K562 (cell line): ENCODE measurements around the gene SPINT2. TPM values are rescaled to one million over a fixed set of nuclear protein-coding genes. Genes with fewer than 3 reads are reported as not detected.
A peak's percentile ranks its signal among the peaks of the same experiment; 100 is the strongest.

Experiments used
- ESRRA ChIP-seq: fragments of 450-650 bp; IDR thresholded peaks from 2 replicates; pipeline ENCODE4 v1.6.1; 2014; ENCODE audit warnings: low read depth, mild to moderate bottlenecking, moderate library complexity, borderline replicate concordance
- FOXM1 ChIP-seq, 2 experiments: fragments of 450-650 bp in 1 of 2; sonication (generic) in 1 of 2; formaldehyde crosslinking in 1 of 2; IDR thresholded peaks; 2 replicates each; pipeline versions ENCODE4 v1.6.1 to v1.9.0; 2017 to 2022; ENCODE audit warnings: low read depth in 2 of 2, mild to moderate bottlenecking in 2 of 2, missing genetic modification reagents in 1 of 2, moderate library complexity in 1 of 2
- MAFK ChIP-seq: IDR thresholded peaks from 2 replicates; pipeline ENCODE4 v1.6.1; 2011; ENCODE audit warnings: low read length, improper control_type of control experiment
- NCOA4 ChIP-seq: fragments of 450-650 bp; IDR thresholded peaks from 2 replicates; pipeline ENCODE4 v1.6.1; 2018; ENCODE audit warnings: mild to moderate bottlenecking; ENCODE audit not compliant: partially characterized antibody
- RREB1 ChIP-seq: fragments of 250-450 bp; sonication (Bioruptor Pico); IDR thresholded peaks from 2 replicates; pipeline ENCODE4 v1.4.0; 2020
- ZHX1 ChIP-seq: fragments of 150-350 bp; conservative IDR thresholded peaks from 2 replicates; pipeline ENCODE4 v1.6.1; 2014; ENCODE audit warnings: low read length
- ZNF165 ChIP-seq: fragments of 250-450 bp; sonication (Bioruptor Pico); IDR thresholded peaks from 2 replicates; pipeline ENCODE4 v1.4.0; 2020; ENCODE audit warnings: borderline replicate concordance
- ZNF668 ChIP-seq: fragments of 250-450 bp; sonication (Bioruptor Pico); IDR thresholded peaks from 2 replicates; pipeline ENCODE4 v1.8.0; 2022; ENCODE audit warnings: mild to moderate bottlenecking, inconsistent platforms
- ZNF740 ChIP-seq, 3 experiments: fragments of 200-800 bp in 1 of 3; sonication (Bioruptor generic) in 1 of 3; sonication (generic) in 1 of 3; formaldehyde crosslinking in 1 of 3; IDR thresholded peaks; 2 replicates each; pipeline versions ENCODE4 v1.6.1 to v1.8.0; 2016 to 2022; ENCODE audit warnings: mild to moderate bottlenecking in 2 of 3, missing compliant biosample characterization in 2 of 3, missing genetic modification characterization in 2 of 3, missing genetic modification reagents in 1 of 3
- polyA plus RNA-seq, 8 experiments: library from polyadenylated mRNA; depleted of rRNA in 4 of 8; stranded (reverse) in 5 of 8; unstranded in 3 of 8; fragments of >200 nt; fragmentation: Nextera tagmentation in 2 of 8; fragmentation: Illumina TruSeq in 1 of 8; extraction: Ambion mirVana in 2 of 8; extraction: Trizol in 1 of 8; gene quantifications; 2 replicates each; pipeline versions ENCODE4 v1.2.1 to v1.2.3, GENCODE V29; 2011 to 2014; ENCODE audit warnings: inconsistent platforms in 1 of 8, missing spikeins in 1 of 8
- total RNA-seq, 7 experiments: library from RNA; depleted of rRNA in 6 of 7; stranded (reverse); fragments of >200 nt in 6 of 7; fragmentation: Illumina TruSeq in 2 of 7; extraction: Trizol in 2 of 7; gene quantifications; 2 replicates each; pipeline versions ENCODE4 v1.2.1 to v1.2.3, GENCODE V29; 2011 to 2021; ENCODE audit warnings: low replicate concordance in 1 of 7

Gene SPINT2
- total and polyA plus RNA-seq, 9 of the 15 experiments (the other 6 are each of a cell fraction or from before 2014, with no cell fraction given), result 0.65 to 4.5 (median 3.4) TPM

GRCh38 chr19:38317104-38317612 is 52.8 kb downstream of the SPINT2 start (continued):
- TF ChIP-seq ZNF165 (CRISPR knock-in tag), result no peak
- TF ChIP-seq MAFK, result peak; percentile 19; the same call in 1 of the 2 replicates
- TF ChIP-seq NCOA4, result peak; percentile 24
- TF ChIP-seq ESRRA, result peak; percentile 66; the same call in 1 of the 2 replicates
- TF ChIP-seq RREB1, result no peak
- TF ChIP-seq FOXM1 (IDR thresholded peaks at IDR 0.05; ENCODE audit: low read depth), result peak; percentile 94
- TF ChIP-seq FOXM1 (CRISPR knock-in tag; IDR thresholded peaks at IDR 0.05; ENCODE audit: low read depth), result no peak
- TF ChIP-seq ZNF740 (CRISPR knock-in tag; IDR thresholded peaks at IDR 0.05), result no peak
- TF ChIP-seq ZNF740 (tag; IDR thresholded peaks at IDR 0.05), result no peak; a peak in 1 of 4 replicates
- TF ChIP-seq ZNF668 (CRISPR knock-in tag), result no peak
- no peak for TF ChIP-seq ZHX1
